Astrocyte (in vitro differentiated cells and primary cell): ENCODE results near the gene EXOC4.

Experiments
- CTCF ChIP-seq: IDR thresholded peaks from 2 replicates; pipeline ENCODE4 v1.5.1; 2011; ENCODE audit warnings: low read depth, mild to moderate bottlenecking, inconsistent platforms, low read length, moderate library complexity; ENCODE audit not compliant: insufficient read depth
- EZH2 ChIP-seq: IDR thresholded peaks from 2 replicates; pipeline ENCODE4 v1.6.1; 2012; ENCODE audit warnings: mild to moderate bottlenecking, low read length, inconsistent platforms; ENCODE audit not compliant: insufficient read depth

GRCh38 chr7:134105841-134106240, 853.0 kb downstream of the EXOC4 start:
- TF ChIP-seq CTCF: no peak
- no peak for TF ChIP-seq EZH2
